ENCODE data around the gene MEF2A. TPM values are rescaled to one million over a fixed set of nuclear protein-coding genes. Genes with fewer than 3 reads are reported as not detected.
A peak's percentile ranks its signal among the peaks of the same experiment; 100 is the strongest.

The MEF2A gene
- total and polyA plus RNA-seq, 9 of the 15 experiments (the other 6 are each of a cell fraction or from before 2014, with no cell fraction given): 1.6 to 18.7 (median 8.7) TPM

DNA sequence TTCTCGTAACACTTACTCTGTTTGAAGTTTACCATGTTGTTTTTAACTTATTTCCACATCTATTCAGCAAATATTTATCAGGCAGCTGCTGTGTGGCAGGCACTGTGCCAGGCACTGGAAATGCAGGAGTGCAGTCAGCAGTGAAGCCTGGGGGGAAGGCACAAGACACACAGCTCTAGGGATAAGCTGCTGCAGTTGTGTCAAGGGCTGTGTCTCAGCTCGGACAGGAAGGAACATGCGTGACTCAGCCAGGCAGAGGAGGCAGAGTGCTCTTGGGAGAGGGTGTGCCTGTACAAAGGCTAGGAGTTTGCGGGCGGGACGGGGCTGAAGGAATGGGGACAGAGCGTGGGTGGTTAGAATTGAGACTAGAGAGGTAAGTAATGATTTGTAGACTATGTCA lies 142.8 kb downstream of the MEF2A start (continued):
- TF ChIP-seq, protein P1, sequence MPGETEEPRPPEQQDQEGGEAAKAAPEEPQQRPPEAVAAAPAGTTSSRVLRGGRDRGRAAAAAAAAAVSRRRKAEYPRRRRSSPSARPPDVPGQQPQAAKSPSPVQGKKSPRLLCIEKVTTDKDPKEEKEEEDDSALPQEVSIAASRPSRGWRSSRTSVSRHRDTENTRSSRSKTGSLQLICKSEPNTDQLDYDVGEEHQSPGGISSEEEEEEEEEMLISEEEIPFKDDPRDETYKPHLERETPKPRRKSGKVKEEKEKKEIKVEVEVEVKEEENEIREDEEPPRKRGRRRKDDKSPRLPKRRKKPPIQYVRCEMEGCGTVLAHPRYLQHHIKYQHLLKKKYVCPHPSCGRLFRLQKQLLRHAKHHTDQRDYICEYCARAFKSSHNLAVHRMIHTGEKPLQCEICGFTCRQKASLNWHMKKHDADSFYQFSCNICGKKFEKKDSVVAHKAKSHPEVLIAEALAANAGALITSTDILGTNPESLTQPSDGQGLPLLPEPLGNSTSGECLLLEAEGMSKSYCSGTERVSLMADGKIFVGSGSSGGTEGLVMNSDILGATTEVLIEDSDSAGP (CRISPR knock-in tag; IDR thresholded peaks at IDR 0.05): no peak
- TF ChIP-seq, protein P2, sequence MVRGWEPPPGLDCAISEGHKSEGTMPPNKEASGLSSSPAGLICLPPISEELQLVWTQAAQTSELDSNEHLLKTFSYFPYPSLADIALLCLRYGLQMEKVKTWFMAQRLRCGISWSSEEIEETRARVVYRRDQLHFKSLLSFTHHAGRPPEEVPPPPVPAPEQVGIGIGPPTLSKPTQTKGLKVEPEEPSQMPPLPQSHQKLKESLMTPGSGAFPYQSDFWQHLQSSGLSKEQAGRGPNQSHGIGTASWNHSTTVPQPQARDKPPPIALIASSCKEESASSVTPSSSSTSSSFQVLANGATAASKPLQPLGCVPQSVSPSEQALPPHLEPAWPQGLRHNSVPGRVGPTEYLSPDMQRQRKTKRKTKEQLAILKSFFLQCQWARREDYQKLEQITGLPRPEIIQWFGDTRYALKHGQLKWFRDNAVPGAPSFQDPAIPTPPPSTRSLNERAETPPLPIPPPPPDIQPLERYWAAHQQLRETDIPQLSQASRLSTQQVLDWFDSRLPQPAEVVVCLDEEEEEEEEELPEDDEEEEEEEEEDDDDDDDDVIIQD (CRISPR knock-in tag; IDR thresholded peaks at IDR 0.05): no peak
- TF ChIP-seq POLR2AphosphoS2 (IDR thresholded peaks at IDR 0.05; ENCODE audit: low read length) (no peak), NR4A1 (CRISPR knock-in tag; IDR thresholded peaks at IDR 0.05) (no peak), NR4A1 (tag; IDR thresholded peaks at IDR 0.05) (no peak), PHF21A (IDR thresholded peaks at IDR 0.05; ENCODE audit: borderline replicate concordance, low read depth) (peak; percentile 68; the same call in 1 of the 2 replicates), SUPT5H (IDR thresholded peaks at IDR 0.05) (no peak), ARHGAP35 (IDR thresholded peaks at IDR 0.05; ENCODE audit: partially characterized antibody) (no peak), NCOA2 (IDR thresholded peaks at IDR 0.05; ENCODE audit: partially characterized antibody in 2 of 2) (no peak), BCOR (IDR thresholded peaks at IDR 0.05) (no peak)
- TF ChIP-seq, protein P3, sequence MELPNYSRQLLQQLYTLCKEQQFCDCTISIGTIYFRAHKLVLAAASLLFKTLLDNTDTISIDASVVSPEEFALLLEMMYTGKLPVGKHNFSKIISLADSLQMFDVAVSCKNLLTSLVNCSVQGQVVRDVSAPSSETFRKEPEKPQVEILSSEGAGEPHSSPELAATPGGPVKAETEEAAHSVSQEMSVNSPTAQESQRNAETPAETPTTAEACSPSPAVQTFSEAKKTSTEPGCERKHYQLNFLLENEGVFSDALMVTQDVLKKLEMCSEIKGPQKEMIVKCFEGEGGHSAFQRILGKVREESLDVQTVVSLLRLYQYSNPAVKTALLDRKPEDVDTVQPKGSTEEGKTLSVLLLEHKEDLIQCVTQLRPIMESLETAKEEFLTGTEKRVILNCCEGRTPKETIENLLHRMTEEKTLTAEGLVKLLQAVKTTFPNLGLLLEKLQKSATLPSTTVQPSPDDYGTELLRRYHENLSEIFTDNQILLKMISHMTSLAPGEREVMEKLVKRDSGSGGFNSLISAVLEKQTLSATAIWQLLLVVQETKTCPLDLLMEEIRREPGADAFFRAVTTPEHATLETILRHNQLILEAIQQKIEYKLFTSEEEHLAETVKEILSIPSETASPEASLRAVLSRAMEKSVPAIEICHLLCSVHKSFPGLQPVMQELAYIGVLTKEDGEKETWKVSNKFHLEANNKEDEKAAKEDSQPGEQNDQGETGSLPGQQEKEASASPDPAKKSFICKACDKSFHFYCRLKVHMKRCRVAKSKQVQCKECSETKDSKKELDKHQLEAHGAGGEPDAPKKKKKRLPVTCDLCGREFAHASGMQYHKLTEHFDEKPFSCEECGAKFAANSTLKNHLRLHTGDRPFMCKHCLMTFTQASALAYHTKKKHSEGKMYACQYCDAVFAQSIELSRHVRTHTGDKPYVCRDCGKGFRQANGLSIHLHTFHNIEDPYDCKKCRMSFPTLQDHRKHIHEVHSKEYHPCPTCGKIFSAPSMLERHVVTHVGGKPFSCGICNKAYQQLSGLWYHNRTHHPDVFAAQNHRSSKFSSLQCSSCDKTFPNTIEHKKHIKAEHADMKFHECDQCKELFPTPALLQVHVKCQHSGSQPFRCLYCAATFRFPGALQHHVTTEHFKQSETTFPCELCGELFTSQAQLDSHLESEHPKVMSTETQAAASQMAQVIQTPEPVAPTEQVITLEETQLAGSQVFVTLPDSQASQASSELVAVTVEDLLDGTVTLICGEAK (IDR thresholded peaks at IDR 0.05): no peak
- TF ChIP-seq, protein P3 (CRISPR knock-in tag; IDR thresholded peaks at IDR 0.05): no peak
- TF ChIP-seq, protein P4, sequence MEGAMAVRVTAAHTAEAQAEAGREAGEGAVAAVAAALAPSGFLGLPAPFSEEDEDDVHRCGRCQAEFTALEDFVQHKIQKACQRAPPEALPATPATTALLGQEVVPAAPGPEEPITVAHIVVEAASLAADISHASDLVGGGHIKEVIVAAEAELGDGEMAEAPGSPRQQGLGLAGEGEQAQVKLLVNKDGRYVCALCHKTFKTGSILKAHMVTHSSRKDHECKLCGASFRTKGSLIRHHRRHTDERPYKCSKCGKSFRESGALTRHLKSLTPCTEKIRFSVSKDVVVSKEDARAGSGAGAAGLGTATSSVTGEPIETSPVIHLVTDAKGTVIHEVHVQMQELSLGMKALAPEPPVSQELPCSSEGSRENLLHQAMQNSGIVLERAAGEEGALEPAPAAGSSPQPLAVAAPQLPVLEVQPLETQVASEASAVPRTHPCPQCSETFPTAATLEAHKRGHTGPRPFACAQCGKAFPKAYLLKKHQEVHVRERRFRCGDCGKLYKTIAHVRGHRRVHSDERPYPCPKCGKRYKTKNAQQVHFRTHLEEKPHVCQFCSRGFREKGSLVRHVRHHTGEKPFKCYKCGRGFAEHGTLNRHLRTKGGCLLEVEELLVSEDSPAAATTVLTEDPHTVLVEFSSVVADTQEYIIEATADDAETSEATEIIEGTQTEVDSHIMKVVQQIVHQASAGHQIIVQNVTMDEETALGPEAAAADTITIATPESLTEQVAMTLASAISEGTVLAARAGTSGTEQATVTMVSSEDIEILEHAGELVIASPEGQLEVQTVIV (CRISPR knock-in tag; IDR thresholded peaks at IDR 0.05; ENCODE audit: borderline replicate concordance): no peak

Data from K562 (cell line).